ENCODE data around the gene SPATA31A6.
"Not testable (repeated sequence)": the region's sequence is repeated elsewhere in the genome, so short reads cannot be mapped to it uniquely, and the experiment has no call there.

DNA sequence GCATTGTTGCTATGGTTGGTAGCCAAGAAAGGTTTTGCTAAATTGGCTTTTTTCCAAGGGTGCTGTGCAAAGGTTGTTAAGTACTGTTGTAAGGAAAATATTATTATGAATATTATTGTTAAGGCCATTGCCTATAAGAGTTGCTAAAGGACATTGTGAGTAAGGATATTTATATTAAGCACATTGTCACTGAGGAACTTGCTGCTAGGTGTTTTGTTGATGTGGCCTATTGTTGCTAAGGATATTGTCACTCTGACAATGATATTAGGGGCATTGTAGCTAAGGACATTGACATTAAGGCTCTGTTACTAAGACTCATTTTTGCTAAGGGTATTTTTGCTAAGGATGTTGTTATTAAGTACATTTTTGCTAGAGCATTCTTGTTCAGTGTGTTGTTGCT is 52.6 kb downstream of the SPATA31A6 start:
- TF ChIP-seq CTCF (conservative IDR thresholded peaks at IDR 0.05 in 1 of 2, IDR thresholded peaks at IDR 0.05 in 1 of 2; ENCODE audit: low read depth in 1 of 2, low read length in 2 of 2); EZH2 (IDR thresholded peaks at IDR 0.05; ENCODE audit: low read length, missing control alignments): not testable (repeated sequence)

All from fibroblast of lung (primary cell).